Calu3 (cell line): Measurements from ENCODE around the gene PPP1R1A. TPM values are rescaled to one million over a fixed set of nuclear protein-coding genes. Genes with fewer than 3 reads are reported as not detected.
A peak's percentile ranks its signal among the peaks of the same experiment; 100 is the strongest.

ENCODE experiments used
- BruUV-seq: library from RNA; stranded (reverse); fragments of 400-500 nt; replicated peaks from 2 replicates; lab custom pipeline; 2021; lab: Mats Ljungman, UMichigan
- CTCF ChIA-PET: fragments of 300-600 bp; sonication (Branson Sonifier 250); formaldehyde crosslinking; loops from one replicate; lab custom pipeline; 2022; ENCODE audit warnings: antibody characterized with exemption; lab: Charles Lee
- DNase-seq: peaks from one replicate; pipeline ENCODE4 v3.0.0; 2022
- H3K27ac Mint-ChIP-seq: one replicate; pipeline ENCODE4 v1.8.0; 2022; ENCODE audit warnings: mixed read lengths; ENCODE audit not compliant: unreplicated experiment
- H3K27me3 Mint-ChIP-seq: one replicate; pipeline ENCODE4 v1.8.0; 2022; ENCODE audit warnings: mixed read lengths; ENCODE audit not compliant: unreplicated experiment
- H3K36me3 Mint-ChIP-seq: one replicate; pipeline ENCODE4 v1.8.0; 2022; ENCODE audit warnings: mild to moderate bottlenecking, moderate library complexity, mixed read lengths; ENCODE audit not compliant: insufficient read depth, unreplicated experiment
- H3K4me1 Mint-ChIP-seq: one replicate; pipeline ENCODE4 v1.8.0; 2022; ENCODE audit warnings: mild to moderate bottlenecking, low read depth, mixed read lengths; ENCODE audit not compliant: unreplicated experiment
- H3K4me3 Mint-ChIP-seq: one replicate; pipeline ENCODE4 v1.8.0; 2022; ENCODE audit warnings: mild to moderate bottlenecking, low read depth, moderate library complexity, mixed read lengths; ENCODE audit not compliant: unreplicated experiment
- H3K9me3 Mint-ChIP-seq: one replicate; pipeline ENCODE4 v1.8.0; 2022; ENCODE audit warnings: low read depth, mixed read lengths; ENCODE audit not compliant: unreplicated experiment
- CTCF ChIP-seq: fragments of 200-600 bp; IDR thresholded peaks from one replicate; pipeline ENCODE4 v1.8.0; 2022; ENCODE audit warnings: antibody characterized with exemption; ENCODE audit not compliant: unreplicated experiment
- intact Hi-C: fragments of 100-400 bp; cut with micrococcal nuclease; formaldehyde crosslinking; loops from one replicate; pipeline ENCODE4 v1.10.0; 2022; ENCODE audit not compliant: unreplicated experiment
- total RNA-seq: library from RNA; stranded (reverse); gene quantifications from 2 replicates; pipeline ENCODE4 v1.2.3, GENCODE V29; 2022

The PPP1R1A gene
- total RNA-seq, 1 experiment from 2014 or later: 0.26 TPM

- TF ChIP-seq CTCF: peak; percentile 59
- Mint-ChIP-seq H3K27ac (no peak overlapping the region), H3K9me3 (no peaks in the 10 kb centered on the region), H3K27me3 (peaks cover 55% of the 10 kb centered on the region), H3K4me1 (peaks cover 8% of the 10 kb centered on the region), H3K36me3 (no peaks in the 10 kb centered on the region), H3K4me3 (no peak overlapping the region)
- intact Hi-C loops: loop anchor here (2.0 kb wide), 1 partner anchor 24 kb away; no protein-coding TSS in a partner anchor
- CTCF ChIA-PET: interaction anchor here (0.5 kb wide), 1 partner anchor 1425 kb away, joined by 4 read pairs; no protein-coding TSS in a partner anchor
- no TSS peak for BruUV-seq
- DNase-seq: peak; percentile 76
These were observed 14.8 kb upstream of the PPP1R1A start for GRCh38 chr12:54603173-54603814.

DNA sequence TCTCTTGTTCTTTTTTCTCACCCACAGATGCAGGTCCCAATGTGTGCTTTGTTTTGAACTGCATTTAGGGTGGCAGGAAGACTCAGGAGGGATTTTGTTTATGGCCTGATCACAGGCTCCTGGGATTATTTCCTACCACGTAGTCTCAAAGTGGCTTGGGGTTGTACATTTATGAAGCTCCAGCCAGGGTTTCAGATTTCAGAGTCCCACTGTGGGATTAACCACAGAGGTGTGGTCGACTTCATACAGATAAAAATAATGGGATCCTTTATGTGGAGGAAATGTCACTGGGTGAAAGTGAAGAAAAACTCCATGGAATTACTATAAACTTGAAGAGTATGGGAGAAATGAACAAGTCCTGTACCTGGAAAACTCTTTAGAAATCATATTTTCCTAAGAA is 14.2 kb upstream of the PPP1R1A start:
- Mint-ChIP-seq H3K9me3 (no peaks in the 10 kb centered on the region), H3K36me3 (no peaks in the 10 kb centered on the region), H3K4me3 (no peak overlapping the region), H3K27ac (no peak overlapping the region), H3K4me1 (peaks cover 8% of the 10 kb centered on the region), H3K27me3 (peaks cover 55% of the 10 kb centered on the region)
- BruUV-seq: no TSS peak
- TF ChIP-seq CTCF: no peak
- intact Hi-C loops: loop anchor here (2.0 kb wide), 1 partner anchor 24 kb away; no protein-coding TSS in a partner anchor
- no peak for DNase-seq
- CTCF ChIA-PET: no interaction called here

- Mint-ChIP-seq H3K27ac (no peak overlapping the region), H3K27me3 (peaks cover 55% of the 10 kb centered on the region), H3K9me3 (no peaks in the 10 kb centered on the region), H3K4me3 (no peak overlapping the region), H3K36me3 (no peaks in the 10 kb centered on the region), H3K4me1 (peaks cover 8% of the 10 kb centered on the region)
- intact Hi-C loops: loop anchor here (2.0 kb wide), 1 partner anchor 23 kb away; no protein-coding TSS in a partner anchor
- BruUV-seq: no TSS peak
- CTCF ChIA-PET: interaction anchor here (1.2 kb wide), 1 partner anchor 9 kb away, joined by 6 read pairs; no protein-coding TSS in a partner anchor
- TF ChIP-seq CTCF: no peak
- no peak for DNase-seq
These were observed 13.4 kb upstream of the PPP1R1A start for GRCh38 chr12:54601841-54602240.

GRCh38 chr12:54598970-54599369 is 10.5 kb upstream of the PPP1R1A start:
- CTCF ChIA-PET: no interaction called here
- H3K27ac Mint-ChIP-seq: no peak overlapping the region
- H3K27me3 Mint-ChIP-seq: peaks cover 73% of the 10 kb centered on the region
- BruUV-seq: no TSS peak
- no peak for TF ChIP-seq CTCF
- intact Hi-C loops: no loop called here
- peaks cover 8% of the 10 kb centered on the region for H3K4me1 Mint-ChIP-seq
- no peaks in the 10 kb centered on the region for H3K36me3 Mint-ChIP-seq
- no peak overlapping the region for H3K4me3 Mint-ChIP-seq
- no peaks in the 10 kb centered on the region for H3K9me3 Mint-ChIP-seq
- DNase-seq: no peak
